IPS-15b (cell line): ENCODE results near the gene RPAP2.
"Not testable (repeated sequence)": the region's sequence is repeated elsewhere in the genome, so short reads cannot be mapped to it uniquely, and the experiment has no call there.

Experiments used
- H3K27me3 ChIP-seq: one replicate; pipeline ENCODE4 v1.6.1; 2013; ENCODE audit warnings: low read length; ENCODE audit not compliant: control insufficient read depth, insufficient read depth
- H3K36me3 ChIP-seq: one replicate; pipeline ENCODE4 v1.6.1; 2013; ENCODE audit warnings: low read length; ENCODE audit not compliant: control insufficient read depth, insufficient read depth
- H3K4me1 ChIP-seq: one replicate; pipeline ENCODE4 v1.6.1; 2013; ENCODE audit warnings: mild to moderate bottlenecking, low read length; ENCODE audit not compliant: control insufficient read depth, insufficient read depth
- H3K4me3 ChIP-seq: one replicate; pipeline ENCODE4 v1.5.1; 2013; ENCODE audit warnings: low read depth, low read length
- H3K9ac ChIP-seq: one replicate; pipeline ENCODE4 v1.6.1; 2013; ENCODE audit warnings: low read depth, mild to moderate bottlenecking, low read length
- H3K9me3 ChIP-seq: one replicate; pipeline ENCODE4 v1.6.1; 2013; ENCODE audit warnings: mild to moderate bottlenecking, low read length; ENCODE audit not compliant: control insufficient read depth, insufficient read depth

Gene RPAP2

GRCh38 chr1:92298573-92299476 is at the start of gene RPAP2, which contains the start of gene GLMN:
Gene RPAP2 (plus strand): TSS chr1:92299059. CDS start chr1:92299074, 15 bp downstream.
Gene GLMN (minus strand): TSS chr1:92298987. CDS start chr1:92297999, 988 bp downstream.
- no peaks in the 10 kb centered on the region for H3K27me3 ChIP-seq
- peaks cover 11% of the 10 kb centered on the region for H3K36me3 ChIP-seq
- H3K4me3 ChIP-seq: peak within 1 kb of the TSS; percentile 82
- H3K4me1 ChIP-seq: peaks cover 2% of the 10 kb centered on the region
- H3K9me3 ChIP-seq: no peaks in the 10 kb centered on the region
- peak within 1 kb of the TSS; percentile 97 for H3K9ac ChIP-seq

- H3K27me3 ChIP-seq, H3K4me3 ChIP-seq, H3K9ac ChIP-seq, H3K4me1 ChIP-seq, H3K36me3 ChIP-seq, H3K9me3 ChIP-seq: not testable (repeated sequence)
Observed at GRCh38 chr1:92254714-92255113, 44.1 kb upstream of the RPAP2 start.

- H3K9ac ChIP-seq: no peak overlapping the region
- H3K4me3 ChIP-seq: no peak overlapping the region
- no peaks in the 10 kb centered on the region for H3K36me3 ChIP-seq
- no peaks in the 10 kb centered on the region for H3K4me1 ChIP-seq
- no peaks in the 10 kb centered on the region for H3K27me3 ChIP-seq
- no peaks in the 10 kb centered on the region for H3K9me3 ChIP-seq
Observed at GRCh38 chr1:92259350-92259749, 39.5 kb upstream of the RPAP2 start.

- Histone ChIP-seq H3K4me1 (no peaks in the 10 kb centered on the region), H3K36me3 (no peaks in the 10 kb centered on the region), H3K9ac (no peak overlapping the region), H3K4me3 (no peak overlapping the region), H3K9me3 (no peaks in the 10 kb centered on the region), H3K27me3 (no peaks in the 10 kb centered on the region)
Observed at GRCh38 chr1:92262516-92262915, 36.3 kb upstream of the RPAP2 start.

- no peaks in the 10 kb centered on the region for H3K27me3 ChIP-seq
Observed at GRCh38 chr1:92273039-92273438, 25.8 kb upstream of the RPAP2 start.

GRCh38 chr1:92274939-92275338 is 23.9 kb upstream of the RPAP2 start:
- Histone ChIP-seq H3K9me3 (no peaks in the 10 kb centered on the region), H3K4me1 (no peaks in the 10 kb centered on the region), H3K9ac (no peak overlapping the region), H3K27me3 (no peaks in the 10 kb centered on the region), H3K36me3 (peaks cover 8% of the 10 kb centered on the region), H3K4me3 (no peak overlapping the region)

More at GRCh38 chr1:92273039-92273438, 25.8 kb upstream of the RPAP2 start:
- Histone ChIP-seq H3K36me3 (peaks cover 10% of the 10 kb centered on the region), H3K4me3 (no peak overlapping the region), H3K4me1 (no peaks in the 10 kb centered on the region), H3K9ac (no peak overlapping the region), H3K9me3 (no peaks in the 10 kb centered on the region)

GRCh38 chr1:92276082-92276481 is 22.8 kb upstream of the RPAP2 start:
- Histone ChIP-seq H3K4me3 (no peak overlapping the region), H3K4me1 (no peaks in the 10 kb centered on the region), H3K9me3 (no peaks in the 10 kb centered on the region), H3K9ac (no peak overlapping the region), H3K27me3 (no peaks in the 10 kb centered on the region), H3K36me3 (peaks cover 4% of the 10 kb centered on the region)

GRCh38 chr1:92277105-92277723 is 21.6 kb upstream of the RPAP2 start:
- H3K9ac ChIP-seq: no peak overlapping the region
- H3K9me3 ChIP-seq: no peaks in the 10 kb centered on the region
- no peaks in the 10 kb centered on the region for H3K4me1 ChIP-seq
- peaks cover 2% of the 10 kb centered on the region for H3K36me3 ChIP-seq
- H3K4me3 ChIP-seq: no peak overlapping the region
- H3K27me3 ChIP-seq: no peaks in the 10 kb centered on the region

GRCh38 chr1:92279781-92280180 is 19.1 kb upstream of the RPAP2 start:
- not testable (repeated sequence) for H3K36me3 ChIP-seq, H3K9me3 ChIP-seq, H3K9ac ChIP-seq, H3K27me3 ChIP-seq, H3K4me3 ChIP-seq, H3K4me1 ChIP-seq

GRCh38 chr1:92281411-92281810 is 17.4 kb upstream of the RPAP2 start:
- not testable (repeated sequence) for H3K36me3 ChIP-seq

GRCh38 chr1:92291372-92291999 is 7.4 kb upstream of the RPAP2 start:
- H3K9ac ChIP-seq: no peak overlapping the region
- peaks cover 14% of the 10 kb centered on the region for H3K36me3 ChIP-seq
- H3K9me3 ChIP-seq: no peaks in the 10 kb centered on the region
- H3K4me1 ChIP-seq: no peaks in the 10 kb centered on the region
- H3K27me3 ChIP-seq: no peaks in the 10 kb centered on the region
- H3K4me3 ChIP-seq: no peak overlapping the region

More at GRCh38 chr1:92281411-92281810, 17.4 kb upstream of the RPAP2 start:
- not testable (repeated sequence) for H3K4me3 ChIP-seq, H3K9ac ChIP-seq, H3K9me3 ChIP-seq, H3K4me1 ChIP-seq, H3K27me3 ChIP-seq
